ENCODE data around the gene KRTAP10-3. TPM values are rescaled to one million over a fixed set of nuclear protein-coding genes. Genes with fewer than 3 reads are reported as not detected.

Gene KRTAP10-3
- total RNA-seq, 6 experiments from 2014 or later = not detected

DNA sequence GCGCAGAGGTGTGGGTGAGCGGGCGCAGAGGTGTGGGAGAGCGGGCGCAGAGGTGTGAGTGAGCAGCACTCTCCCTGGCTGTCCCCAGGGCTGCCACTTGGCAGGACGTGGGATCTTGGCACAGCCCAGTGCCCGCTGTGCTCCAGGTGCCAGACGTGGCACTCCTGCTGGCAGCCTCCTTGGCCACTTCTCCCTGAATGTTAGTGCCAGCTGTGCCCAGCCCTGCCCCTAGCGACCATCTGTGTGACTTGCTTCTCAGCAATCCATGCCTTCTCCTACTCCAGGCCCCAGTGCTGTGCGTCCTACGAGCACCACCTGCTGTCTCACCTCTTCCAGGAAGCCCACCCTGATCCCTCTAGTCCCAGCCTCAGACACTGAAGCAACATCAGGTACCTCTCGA, 49.1 kb downstream of the KRTAP10-3 start:
- Histone ChIP-seq H3K4me1 (peaks cover 0 to 4% (median 2%) of the 10 kb centered on the region in 4 donors), H3K36me3 (no peaks in the 10 kb centered on the region), H3K27me3 (no peaks in the 10 kb centered on the region), H3K9me3 (no peaks in the 10 kb centered on the region), H3K27ac (no peak overlapping the region), H3K4me3 (no peak overlapping the region)
- peak; percentile 80 to 93 (median 87) for ATAC-seq
- TF ChIP-seq, protein P1, sequence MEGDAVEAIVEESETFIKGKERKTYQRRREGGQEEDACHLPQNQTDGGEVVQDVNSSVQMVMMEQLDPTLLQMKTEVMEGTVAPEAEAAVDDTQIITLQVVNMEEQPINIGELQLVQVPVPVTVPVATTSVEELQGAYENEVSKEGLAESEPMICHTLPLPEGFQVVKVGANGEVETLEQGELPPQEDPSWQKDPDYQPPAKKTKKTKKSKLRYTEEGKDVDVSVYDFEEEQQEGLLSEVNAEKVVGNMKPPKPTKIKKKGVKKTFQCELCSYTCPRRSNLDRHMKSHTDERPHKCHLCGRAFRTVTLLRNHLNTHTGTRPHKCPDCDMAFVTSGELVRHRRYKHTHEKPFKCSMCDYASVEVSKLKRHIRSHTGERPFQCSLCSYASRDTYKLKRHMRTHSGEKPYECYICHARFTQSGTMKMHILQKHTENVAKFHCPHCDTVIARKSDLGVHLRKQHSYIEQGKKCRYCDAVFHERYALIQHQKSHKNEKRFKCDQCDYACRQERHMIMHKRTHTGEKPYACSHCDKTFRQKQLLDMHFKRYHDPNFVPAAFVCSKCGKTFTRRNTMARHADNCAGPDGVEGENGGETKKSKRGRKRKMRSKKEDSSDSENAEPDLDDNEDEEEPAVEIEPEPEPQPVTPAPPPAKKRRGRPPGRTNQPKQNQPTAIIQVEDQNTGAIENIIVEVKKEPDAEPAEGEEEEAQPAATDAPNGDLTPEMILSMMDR (IDR thresholded peaks at IDR 0.05) = peak; percentile 40 to 66 (median 57)
- no peak for TF ChIP-seq POLR2A (IDR thresholded peaks at IDR 0.05)
- peak; percentile 71 to 91 (median 89) for DNase-seq
- intact Hi-C loops (cut with DNase I) = no loop called here
- WGBS (ENCODE audit: insufficient coverage, low coverage, low lambda C conversion rate, missing lambda C conversion rate) = 33% methylated on average over 2 of the region's 12 CpGs

DNA sequence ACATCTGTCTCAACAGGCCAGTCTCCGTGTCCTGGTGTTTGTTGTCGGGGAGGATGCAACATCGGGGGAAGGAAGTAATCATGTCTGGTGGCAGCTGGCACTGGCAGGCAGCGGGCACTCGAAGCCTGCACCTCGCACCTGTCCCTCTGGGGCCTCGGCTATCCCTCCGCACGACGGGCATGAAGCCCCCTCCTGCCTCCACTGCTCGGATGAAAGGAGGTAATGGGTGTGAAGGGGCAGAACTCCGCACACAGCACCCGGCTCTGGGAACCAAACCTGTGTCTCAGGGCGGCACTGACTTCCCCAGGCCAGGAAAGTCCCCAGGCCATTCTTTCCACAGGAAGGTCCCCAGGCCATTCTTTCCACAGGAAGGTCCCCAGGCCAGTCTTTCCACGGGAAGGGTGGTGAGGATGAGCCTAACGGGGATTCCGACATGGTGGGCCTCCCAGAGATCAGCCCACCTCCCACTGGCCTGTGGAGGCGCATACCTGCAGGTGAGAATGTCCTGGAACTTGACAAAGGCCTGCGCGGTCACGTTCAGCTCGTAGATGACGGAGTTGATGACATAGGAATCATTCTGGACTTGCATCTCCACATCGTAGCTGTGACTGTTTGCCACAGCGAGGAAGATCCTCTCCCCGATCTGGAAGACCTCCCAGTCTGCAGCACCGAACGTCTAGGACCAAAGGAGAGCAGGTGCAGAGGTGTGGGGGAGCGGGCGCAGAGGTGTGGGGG, 49.7 kb downstream of the KRTAP10-3 start:
- no peak for TF ChIP-seq POLR2A (IDR thresholded peaks at IDR 0.05)
- TF ChIP-seq, protein P1 (IDR thresholded peaks at IDR 0.05) = no peak
- Histone ChIP-seq H3K9me3 (no peaks in the 10 kb centered on the region), H3K36me3 (no peaks in the 10 kb centered on the region), H3K4me1 (peaks cover 0 to 4% (median 2%) of the 10 kb centered on the region in 4 donors), H3K27ac (no peak overlapping the region), H3K4me3 (no peak overlapping the region), H3K27me3 (no peaks in the 10 kb centered on the region)
- intact Hi-C loops (cut with DNase I) = no loop called here
- DNase-seq (peak in 1 of 3 donors; percentile 17), ATAC-seq (no peak)
- 71% methylated on average over 9 of the region's 30 CpGs for WGBS (ENCODE audit: insufficient coverage, low coverage, low lambda C conversion rate, missing lambda C conversion rate)

DNA sequence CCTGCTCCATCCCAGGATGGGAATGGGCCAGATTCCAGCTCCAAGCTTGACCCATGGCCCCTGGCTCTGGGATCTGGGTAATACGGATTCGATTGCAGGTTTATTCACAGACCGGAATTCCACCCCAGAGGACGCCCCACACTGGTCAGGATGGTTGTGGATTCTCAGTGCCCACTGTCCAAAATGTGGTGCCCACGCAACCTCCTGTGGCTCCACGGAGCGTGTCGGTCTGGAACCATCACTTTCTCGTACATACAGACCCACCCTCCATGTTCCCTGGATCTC, 50.2 kb downstream of the KRTAP10-3 start:
- intact Hi-C loops (cut with DNase I) = no loop called here
- Histone ChIP-seq H3K4me3 (no peak overlapping the region), H3K27me3 (no peaks in the 10 kb centered on the region), H3K27ac (no peak overlapping the region), H3K36me3 (no peaks in the 10 kb centered on the region), H3K4me1 (peaks cover 0 to 4% (median 2%) of the 10 kb centered on the region in 4 donors), H3K9me3 (no peaks in the 10 kb centered on the region)
- DNase-seq (peak in 1 of 3 donors; percentile 17), ATAC-seq (peak in 2 of 4 donors; percentile 2 to 6)
- no peak for TF ChIP-seq POLR2A (IDR thresholded peaks at IDR 0.05)
- TF ChIP-seq, protein P1 (IDR thresholded peaks at IDR 0.05) = no peak
- 70% methylated on average over 6 of the region's 9 CpGs for WGBS (ENCODE audit: insufficient coverage, low coverage, low lambda C conversion rate, missing lambda C conversion rate)

Other genes starting within 250 kb of the KRTAP10-3 start
- gene CFAP410, start 219.4 kb downstream of the KRTAP10-3 start, total RNA-seq = 10 to 100 TPM in 4 of 6 experiments, 1 to 10 TPM in 2; 6.9 to 15.4 (median 13.1) TPM
- gene TRPM2, start 205.2 kb downstream of the KRTAP10-3 start, total RNA-seq = 1 to 10 TPM in 4 of 6 experiments, under 1 TPM in 2; 0.92 to 2.0 (median 1.2) TPM
- gene LRRC3, start 103.3 kb downstream of the KRTAP10-3 start, total RNA-seq = 10 to 100 TPM in 5 of 6 experiments, 1 to 10 TPM in 1; 7.5 to 19.3 (median 13.9) TPM
- not detected for gene KRTAP10-1, start 18.6 kb downstream of the KRTAP10-3 start, total RNA-seq
- not detected for gene KRTAP10-2, start 7.3 kb downstream of the KRTAP10-3 start, total RNA-seq
- gene KRTAP10-4, start 14.9 kb upstream of the KRTAP10-3 start, total RNA-seq = not detected
- not detected for gene KRTAP10-5, start 21.8 kb upstream of the KRTAP10-3 start, total RNA-seq
- gene KRTAP10-6, start 33.7 kb upstream of the KRTAP10-3 start, total RNA-seq = not detected
- gene KRTAP10-7, start 41.8 kb upstream of the KRTAP10-3 start, total RNA-seq = not detected
- not detected for gene KRTAP10-8, start 53.3 kb upstream of the KRTAP10-3 start, total RNA-seq
- gene KRTAP10-9, start 68.3 kb upstream of the KRTAP10-3 start, total RNA-seq = not detected
- gene KRTAP10-10, start 78.6 kb upstream of the KRTAP10-3 start, total RNA-seq = not detected
- not detected for gene KRTAP10-11, start 87.6 kb upstream of the KRTAP10-3 start, total RNA-seq
- not detected for gene KRTAP12-4, start 95.9 kb upstream of the KRTAP10-3 start, total RNA-seq
- not detected for gene KRTAP12-3, start 99.1 kb upstream of the KRTAP10-3 start, total RNA-seq
- not detected for gene KRTAP12-2, start 108.1 kb upstream of the KRTAP10-3 start, total RNA-seq
- not detected for gene KRTAP12-1, start 123.4 kb upstream of the KRTAP10-3 start, total RNA-seq
- gene KRTAP10-12, start 138.4 kb upstream of the KRTAP10-3 start, total RNA-seq = not detected
- gene TSPEAR, start 152.8 kb upstream of the KRTAP10-3 start, total RNA-seq = not detected
- gene UBE2G2, start 243.0 kb upstream of the KRTAP10-3 start, total RNA-seq = 10 to 100 TPM; 41.5 to 54.6 (median 49.9) TPM

Measured in right lobe of liver (tissue), 6 donors.